ENCODE results near the gene DLST. TPM values are rescaled to one million over a fixed set of nuclear protein-coding genes. Genes with fewer than 3 reads are reported as not detected.
"Not testable (repeated sequence)": the region's sequence is repeated elsewhere in the genome, so short reads cannot be mapped to it uniquely, and the experiment has no call there.

DLST gene
- total RNA-seq, 1 experiment from 2014 or later = 112 TPM

DNA sequence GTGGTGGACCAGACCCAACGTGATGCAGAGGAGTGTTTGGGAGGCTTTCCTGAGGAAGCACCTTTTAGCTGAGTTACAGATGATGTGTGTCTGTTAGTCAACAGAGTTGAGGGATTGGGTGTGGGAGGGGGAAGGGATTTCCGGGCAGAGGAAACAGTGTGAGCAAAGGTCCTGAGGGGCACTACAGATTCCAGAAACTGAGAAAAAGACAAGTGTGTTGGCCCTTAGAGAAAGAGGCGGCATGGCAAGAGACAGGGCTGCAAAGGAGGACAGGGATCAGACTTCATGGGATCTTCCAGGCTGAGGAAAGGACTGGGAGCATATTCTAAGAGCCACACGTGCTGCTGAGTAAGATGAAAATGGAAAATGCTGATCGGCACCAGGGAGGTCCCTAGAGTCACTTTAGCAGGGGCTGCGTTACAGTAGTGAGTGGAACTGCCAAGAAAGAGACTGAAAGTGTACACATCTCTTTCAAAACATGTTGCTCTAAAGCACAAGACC is 50.7 kb downstream of the DLST start:
- Mint-ChIP-seq H3K27ac (0 out of 2 replicates have a peak overlapping the region, but pooled peaks have one; percentile 71), H3K36me3 (no peaks in the 10 kb centered on the region), H3K4me1 (0 out of 2 replicates have a peak, but pooled peaks cover 3% of the 10 kb centered on the region), H3K9me3 (no peaks in the 10 kb centered on the region), H3K4me3 (no peak overlapping the region), H3K27me3 (ENCODE audit: low read depth) (no peaks in the 10 kb centered on the region; the same call in 1 of the 2 replicates)
- ATAC-seq (peak; percentile 28; the same call in 1 of the 2 replicates), DNase-seq (ENCODE audit: low spot score) (no peak)
- POLR2A ChIA-PET = no interaction called here
- TF ChIP-seq, protein P1, sequence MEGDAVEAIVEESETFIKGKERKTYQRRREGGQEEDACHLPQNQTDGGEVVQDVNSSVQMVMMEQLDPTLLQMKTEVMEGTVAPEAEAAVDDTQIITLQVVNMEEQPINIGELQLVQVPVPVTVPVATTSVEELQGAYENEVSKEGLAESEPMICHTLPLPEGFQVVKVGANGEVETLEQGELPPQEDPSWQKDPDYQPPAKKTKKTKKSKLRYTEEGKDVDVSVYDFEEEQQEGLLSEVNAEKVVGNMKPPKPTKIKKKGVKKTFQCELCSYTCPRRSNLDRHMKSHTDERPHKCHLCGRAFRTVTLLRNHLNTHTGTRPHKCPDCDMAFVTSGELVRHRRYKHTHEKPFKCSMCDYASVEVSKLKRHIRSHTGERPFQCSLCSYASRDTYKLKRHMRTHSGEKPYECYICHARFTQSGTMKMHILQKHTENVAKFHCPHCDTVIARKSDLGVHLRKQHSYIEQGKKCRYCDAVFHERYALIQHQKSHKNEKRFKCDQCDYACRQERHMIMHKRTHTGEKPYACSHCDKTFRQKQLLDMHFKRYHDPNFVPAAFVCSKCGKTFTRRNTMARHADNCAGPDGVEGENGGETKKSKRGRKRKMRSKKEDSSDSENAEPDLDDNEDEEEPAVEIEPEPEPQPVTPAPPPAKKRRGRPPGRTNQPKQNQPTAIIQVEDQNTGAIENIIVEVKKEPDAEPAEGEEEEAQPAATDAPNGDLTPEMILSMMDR (IDR thresholded peaks at IDR 0.05) = no peak
- TF ChIP-seq, protein P2, sequence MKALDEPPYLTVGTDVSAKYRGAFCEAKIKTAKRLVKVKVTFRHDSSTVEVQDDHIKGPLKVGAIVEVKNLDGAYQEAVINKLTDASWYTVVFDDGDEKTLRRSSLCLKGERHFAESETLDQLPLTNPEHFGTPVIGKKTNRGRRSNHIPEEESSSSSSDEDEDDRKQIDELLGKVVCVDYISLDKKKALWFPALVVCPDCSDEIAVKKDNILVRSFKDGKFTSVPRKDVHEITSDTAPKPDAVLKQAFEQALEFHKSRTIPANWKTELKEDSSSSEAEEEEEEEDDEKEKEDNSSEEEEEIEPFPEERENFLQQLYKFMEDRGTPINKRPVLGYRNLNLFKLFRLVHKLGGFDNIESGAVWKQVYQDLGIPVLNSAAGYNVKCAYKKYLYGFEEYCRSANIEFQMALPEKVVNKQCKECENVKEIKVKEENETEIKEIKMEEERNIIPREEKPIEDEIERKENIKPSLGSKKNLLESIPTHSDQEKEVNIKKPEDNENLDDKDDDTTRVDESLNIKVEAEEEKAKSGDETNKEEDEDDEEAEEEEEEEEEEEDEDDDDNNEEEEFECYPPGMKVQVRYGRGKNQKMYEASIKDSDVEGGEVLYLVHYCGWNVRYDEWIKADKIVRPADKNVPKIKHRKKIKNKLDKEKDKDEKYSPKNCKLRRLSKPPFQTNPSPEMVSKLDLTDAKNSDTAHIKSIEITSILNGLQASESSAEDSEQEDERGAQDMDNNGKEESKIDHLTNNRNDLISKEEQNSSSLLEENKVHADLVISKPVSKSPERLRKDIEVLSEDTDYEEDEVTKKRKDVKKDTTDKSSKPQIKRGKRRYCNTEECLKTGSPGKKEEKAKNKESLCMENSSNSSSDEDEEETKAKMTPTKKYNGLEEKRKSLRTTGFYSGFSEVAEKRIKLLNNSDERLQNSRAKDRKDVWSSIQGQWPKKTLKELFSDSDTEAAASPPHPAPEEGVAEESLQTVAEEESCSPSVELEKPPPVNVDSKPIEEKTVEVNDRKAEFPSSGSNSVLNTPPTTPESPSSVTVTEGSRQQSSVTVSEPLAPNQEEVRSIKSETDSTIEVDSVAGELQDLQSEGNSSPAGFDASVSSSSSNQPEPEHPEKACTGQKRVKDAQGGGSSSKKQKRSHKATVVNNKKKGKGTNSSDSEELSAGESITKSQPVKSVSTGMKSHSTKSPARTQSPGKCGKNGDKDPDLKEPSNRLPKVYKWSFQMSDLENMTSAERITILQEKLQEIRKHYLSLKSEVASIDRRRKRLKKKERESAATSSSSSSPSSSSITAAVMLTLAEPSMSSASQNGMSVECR (CRISPR knock-in tag; IDR thresholded peaks at IDR 0.05; ENCODE audit: borderline replicate concordance) = no peak
- TF ChIP-seq NR2C2 (CRISPR knock-in tag; IDR thresholded peaks at IDR 0.05) = no peak
- TF ChIP-seq, protein P3, sequence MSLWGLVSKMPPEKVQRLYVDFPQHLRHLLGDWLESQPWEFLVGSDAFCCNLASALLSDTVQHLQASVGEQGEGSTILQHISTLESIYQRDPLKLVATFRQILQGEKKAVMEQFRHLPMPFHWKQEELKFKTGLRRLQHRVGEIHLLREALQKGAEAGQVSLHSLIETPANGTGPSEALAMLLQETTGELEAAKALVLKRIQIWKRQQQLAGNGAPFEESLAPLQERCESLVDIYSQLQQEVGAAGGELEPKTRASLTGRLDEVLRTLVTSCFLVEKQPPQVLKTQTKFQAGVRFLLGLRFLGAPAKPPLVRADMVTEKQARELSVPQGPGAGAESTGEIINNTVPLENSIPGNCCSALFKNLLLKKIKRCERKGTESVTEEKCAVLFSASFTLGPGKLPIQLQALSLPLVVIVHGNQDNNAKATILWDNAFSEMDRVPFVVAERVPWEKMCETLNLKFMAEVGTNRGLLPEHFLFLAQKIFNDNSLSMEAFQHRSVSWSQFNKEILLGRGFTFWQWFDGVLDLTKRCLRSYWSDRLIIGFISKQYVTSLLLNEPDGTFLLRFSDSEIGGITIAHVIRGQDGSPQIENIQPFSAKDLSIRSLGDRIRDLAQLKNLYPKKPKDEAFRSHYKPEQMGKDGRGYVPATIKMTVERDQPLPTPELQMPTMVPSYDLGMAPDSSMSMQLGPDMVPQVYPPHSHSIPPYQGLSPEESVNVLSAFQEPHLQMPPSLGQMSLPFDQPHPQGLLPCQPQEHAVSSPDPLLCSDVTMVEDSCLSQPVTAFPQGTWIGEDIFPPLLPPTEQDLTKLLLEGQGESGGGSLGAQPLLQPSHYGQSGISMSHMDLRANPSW (CRISPR knock-in tag; conservative IDR thresholded peaks at IDR 0.05; ENCODE audit: low read depth) = no peak
- TF ChIP-seq, protein P4, sequence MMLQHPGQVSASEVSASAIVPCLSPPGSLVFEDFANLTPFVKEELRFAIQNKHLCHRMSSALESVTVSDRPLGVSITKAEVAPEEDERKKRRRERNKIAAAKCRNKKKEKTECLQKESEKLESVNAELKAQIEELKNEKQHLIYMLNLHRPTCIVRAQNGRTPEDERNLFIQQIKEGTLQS (CRISPR knock-in tag; conservative IDR thresholded peaks at IDR 0.05) = no peak
- TF ChIP-seq MYBL2 (CRISPR knock-in tag; IDR thresholded peaks at IDR 0.05) = no peak
- no peak for TF ChIP-seq JAZF1 (CRISPR knock-in tag; IDR thresholded peaks at IDR 0.05)
- TF ChIP-seq NR3C1 (CRISPR knock-in tag; conservative IDR thresholded peaks at IDR 0.05; ENCODE audit: low read depth) = no peak
- TF ChIP-seq, protein P5, sequence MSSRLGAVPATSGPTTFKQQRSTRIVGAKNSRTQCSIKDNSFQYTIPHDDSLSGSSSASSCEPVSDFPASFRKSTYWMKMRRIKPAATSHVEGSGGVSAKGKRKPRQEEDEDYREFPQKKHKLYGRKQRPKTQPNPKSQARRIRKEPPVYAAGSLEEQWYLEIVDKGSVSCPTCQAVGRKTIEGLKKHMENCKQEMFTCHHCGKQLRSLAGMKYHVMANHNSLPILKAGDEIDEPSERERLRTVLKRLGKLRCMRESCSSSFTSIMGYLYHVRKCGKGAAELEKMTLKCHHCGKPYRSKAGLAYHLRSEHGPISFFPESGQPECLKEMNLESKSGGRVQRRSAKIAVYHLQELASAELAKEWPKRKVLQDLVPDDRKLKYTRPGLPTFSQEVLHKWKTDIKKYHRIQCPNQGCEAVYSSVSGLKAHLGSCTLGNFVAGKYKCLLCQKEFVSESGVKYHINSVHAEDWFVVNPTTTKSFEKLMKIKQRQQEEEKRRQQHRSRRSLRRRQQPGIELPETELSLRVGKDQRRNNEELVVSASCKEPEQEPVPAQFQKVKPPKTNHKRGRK (CRISPR knock-in tag; IDR thresholded peaks at IDR 0.05; ENCODE audit: borderline replicate concordance) = no peak
- no peak for TF ChIP-seq SMAD4 (CRISPR knock-in tag; IDR thresholded peaks at IDR 0.05)
- TF ChIP-seq, protein P6, sequence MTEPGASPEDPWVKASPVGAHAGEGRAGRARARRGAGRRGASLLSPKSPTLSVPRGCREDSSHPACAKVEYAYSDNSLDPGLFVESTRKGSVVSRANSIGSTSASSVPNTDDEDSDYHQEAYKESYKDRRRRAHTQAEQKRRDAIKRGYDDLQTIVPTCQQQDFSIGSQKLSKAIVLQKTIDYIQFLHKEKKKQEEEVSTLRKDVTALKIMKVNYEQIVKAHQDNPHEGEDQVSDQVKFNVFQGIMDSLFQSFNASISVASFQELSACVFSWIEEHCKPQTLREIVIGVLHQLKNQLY (CRISPR knock-in tag; IDR thresholded peaks at IDR 0.05) = no peak
- no peak for TF ChIP-seq TEAD4 (CRISPR knock-in tag; IDR thresholded peaks at IDR 0.05)
- no peak for TF ChIP-seq SMAD3 (CRISPR knock-in tag; IDR thresholded peaks at IDR 0.05; ENCODE audit: borderline replicate concordance)
- CTCF ChIA-PET = interaction anchor here (0.6 to 1.0 kb wide), 2 partner anchors 9 to 27 kb away, joined by 3 read pairs; no protein-coding TSS in a partner anchor

DNA sequence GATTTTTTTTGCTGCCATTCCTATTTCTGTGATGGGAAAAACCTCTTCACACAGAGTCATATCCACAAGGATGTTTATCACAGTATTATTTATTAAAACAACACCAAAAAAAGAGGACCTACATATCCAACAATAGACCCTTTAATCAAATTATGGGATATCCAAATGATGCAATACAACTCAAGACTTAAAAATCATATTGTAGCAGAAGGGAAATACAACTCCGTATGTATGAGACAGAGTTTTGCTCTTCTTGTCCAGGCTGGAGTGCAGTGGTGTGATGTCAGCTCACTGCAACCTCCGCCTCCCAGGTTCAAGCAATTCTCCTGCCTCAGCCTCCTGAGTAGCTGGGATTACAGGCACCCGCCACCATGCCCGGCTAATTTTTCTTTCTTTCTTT is 51.2 kb downstream of the DLST start:
- H3K4me1 Mint-ChIP-seq; H3K27me3 Mint-ChIP-seq (ENCODE audit: low read depth); H3K9me3 Mint-ChIP-seq; ATAC-seq; H3K27ac Mint-ChIP-seq; DNase-seq (ENCODE audit: low spot score); POLR2A ChIA-PET; H3K4me3 Mint-ChIP-seq; H3K36me3 Mint-ChIP-seq: not testable (repeated sequence)
- CTCF ChIA-PET = interaction anchor here (0.6 to 1.0 kb wide), 2 partner anchors 9 to 27 kb away, joined by 3 read pairs; no protein-coding TSS in a partner anchor
